Calu3 (cell line): ENCODE measurements around the gene HEPH. TPM values are rescaled to one million over a fixed set of nuclear protein-coding genes. Genes with fewer than 3 reads are reported as not detected.
"Not testable (repeated sequence)": the region's sequence is repeated elsewhere in the genome, so short reads cannot be mapped to it uniquely, and the experiment has no call there.

Source experiments
- BruUV-seq: library from RNA; stranded (reverse); fragments of 400-500 nt; replicated peaks from 2 replicates; lab custom pipeline; 2021; lab: Mats Ljungman, UMichigan
- CTCF ChIA-PET: fragments of 300-600 bp; sonication (Branson Sonifier 250); formaldehyde crosslinking; loops from one replicate; lab custom pipeline; 2022; ENCODE audit warnings: antibody characterized with exemption; lab: Charles Lee
- DNase-seq: peaks from one replicate; pipeline ENCODE4 v3.0.0; 2022
- H3K27ac Mint-ChIP-seq: one replicate; pipeline ENCODE4 v1.8.0; 2022; ENCODE audit warnings: mixed read lengths; ENCODE audit not compliant: unreplicated experiment
- H3K27me3 Mint-ChIP-seq: one replicate; pipeline ENCODE4 v1.8.0; 2022; ENCODE audit warnings: mixed read lengths; ENCODE audit not compliant: unreplicated experiment
- H3K36me3 Mint-ChIP-seq: one replicate; pipeline ENCODE4 v1.8.0; 2022; ENCODE audit warnings: mild to moderate bottlenecking, moderate library complexity, mixed read lengths; ENCODE audit not compliant: insufficient read depth, unreplicated experiment
- H3K4me1 Mint-ChIP-seq: one replicate; pipeline ENCODE4 v1.8.0; 2022; ENCODE audit warnings: mild to moderate bottlenecking, low read depth, mixed read lengths; ENCODE audit not compliant: unreplicated experiment
- H3K4me3 Mint-ChIP-seq: one replicate; pipeline ENCODE4 v1.8.0; 2022; ENCODE audit warnings: mild to moderate bottlenecking, low read depth, moderate library complexity, mixed read lengths; ENCODE audit not compliant: unreplicated experiment
- H3K9me3 Mint-ChIP-seq: one replicate; pipeline ENCODE4 v1.8.0; 2022; ENCODE audit warnings: low read depth, mixed read lengths; ENCODE audit not compliant: unreplicated experiment
- intact Hi-C: fragments of 100-400 bp; cut with micrococcal nuclease; formaldehyde crosslinking; loops from one replicate; pipeline ENCODE4 v1.10.0; 2022; ENCODE audit not compliant: unreplicated experiment
- total RNA-seq: library from RNA; stranded (reverse); gene quantifications from 2 replicates; pipeline ENCODE4 v1.2.3, GENCODE V29; 2022
- TF ChIP-seq, protein P1 (sequence below): fragments of 200-600 bp; IDR thresholded peaks from one replicate; pipeline ENCODE4 v1.8.0; 2022; ENCODE audit warnings: antibody characterized with exemption; ENCODE audit not compliant: unreplicated experiment

The HEPH gene
- total RNA-seq, 1 experiment from 2014 or later: not detected

DNA sequence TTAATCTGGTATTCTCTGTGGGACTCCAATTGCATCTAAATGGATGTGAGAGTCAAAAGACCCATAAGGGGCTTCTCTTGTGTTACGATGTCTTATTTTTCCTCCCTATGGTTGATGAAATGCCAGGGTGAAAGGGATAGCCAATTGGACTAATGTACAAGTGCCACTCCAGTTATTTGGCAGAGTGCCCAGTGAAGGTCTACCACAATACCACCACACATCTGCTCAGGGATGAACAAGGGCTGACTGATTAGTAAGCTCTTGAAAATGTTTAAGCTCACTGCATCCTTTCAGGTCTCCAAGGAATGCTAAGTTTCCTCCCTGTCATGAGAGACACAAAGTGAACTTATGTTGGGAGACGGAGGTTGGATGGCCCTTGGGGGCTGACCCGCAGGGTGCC lies 57.8 kb downstream of the HEPH start:
- TF ChIP-seq, protein P1, sequence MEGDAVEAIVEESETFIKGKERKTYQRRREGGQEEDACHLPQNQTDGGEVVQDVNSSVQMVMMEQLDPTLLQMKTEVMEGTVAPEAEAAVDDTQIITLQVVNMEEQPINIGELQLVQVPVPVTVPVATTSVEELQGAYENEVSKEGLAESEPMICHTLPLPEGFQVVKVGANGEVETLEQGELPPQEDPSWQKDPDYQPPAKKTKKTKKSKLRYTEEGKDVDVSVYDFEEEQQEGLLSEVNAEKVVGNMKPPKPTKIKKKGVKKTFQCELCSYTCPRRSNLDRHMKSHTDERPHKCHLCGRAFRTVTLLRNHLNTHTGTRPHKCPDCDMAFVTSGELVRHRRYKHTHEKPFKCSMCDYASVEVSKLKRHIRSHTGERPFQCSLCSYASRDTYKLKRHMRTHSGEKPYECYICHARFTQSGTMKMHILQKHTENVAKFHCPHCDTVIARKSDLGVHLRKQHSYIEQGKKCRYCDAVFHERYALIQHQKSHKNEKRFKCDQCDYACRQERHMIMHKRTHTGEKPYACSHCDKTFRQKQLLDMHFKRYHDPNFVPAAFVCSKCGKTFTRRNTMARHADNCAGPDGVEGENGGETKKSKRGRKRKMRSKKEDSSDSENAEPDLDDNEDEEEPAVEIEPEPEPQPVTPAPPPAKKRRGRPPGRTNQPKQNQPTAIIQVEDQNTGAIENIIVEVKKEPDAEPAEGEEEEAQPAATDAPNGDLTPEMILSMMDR: no peak
- DNase-seq: no peak
- H3K36me3 Mint-ChIP-seq: no peaks in the 10 kb centered on the region
- CTCF ChIA-PET: no interaction called here
- intact Hi-C loops: no loop called here
- no TSS peak for BruUV-seq
- H3K9me3 Mint-ChIP-seq: peaks cover 13% of the 10 kb centered on the region
- H3K27ac Mint-ChIP-seq: no peak overlapping the region
- no peaks in the 10 kb centered on the region for H3K4me1 Mint-ChIP-seq
- no peak overlapping the region for H3K4me3 Mint-ChIP-seq
- no peaks in the 10 kb centered on the region for H3K27me3 Mint-ChIP-seq

DNA sequence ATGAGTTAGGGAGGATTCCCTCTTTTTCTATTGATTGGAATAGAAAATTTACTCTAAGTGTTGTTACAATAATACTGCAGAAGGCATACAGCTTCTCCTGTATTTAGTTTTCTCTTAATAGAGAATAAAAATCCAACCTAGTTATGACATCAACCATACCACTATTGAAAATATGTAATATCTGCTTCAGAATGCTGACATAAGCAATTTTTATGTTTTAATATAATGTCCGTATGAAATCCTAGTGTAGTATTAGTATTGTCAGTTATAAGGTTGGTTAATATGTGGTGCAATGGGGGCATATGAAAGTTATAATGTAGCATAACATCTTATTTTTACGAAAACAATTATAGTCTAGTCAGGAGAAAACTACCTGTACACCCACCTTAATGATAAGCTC lies 68.2 kb downstream of the HEPH start:
- Mint-ChIP-seq H3K9me3 (peaks cover 5% of the 10 kb centered on the region), H3K36me3 (no peaks in the 10 kb centered on the region), H3K27me3 (no peaks in the 10 kb centered on the region), H3K27ac (no peak overlapping the region), H3K4me1 (no peaks in the 10 kb centered on the region), H3K4me3 (no peak overlapping the region)
- no TSS peak for BruUV-seq
- CTCF ChIA-PET: no interaction called here
- DNase-seq: no peak
- TF ChIP-seq, protein P1: no peak
- intact Hi-C loops: no loop called here

DNA sequence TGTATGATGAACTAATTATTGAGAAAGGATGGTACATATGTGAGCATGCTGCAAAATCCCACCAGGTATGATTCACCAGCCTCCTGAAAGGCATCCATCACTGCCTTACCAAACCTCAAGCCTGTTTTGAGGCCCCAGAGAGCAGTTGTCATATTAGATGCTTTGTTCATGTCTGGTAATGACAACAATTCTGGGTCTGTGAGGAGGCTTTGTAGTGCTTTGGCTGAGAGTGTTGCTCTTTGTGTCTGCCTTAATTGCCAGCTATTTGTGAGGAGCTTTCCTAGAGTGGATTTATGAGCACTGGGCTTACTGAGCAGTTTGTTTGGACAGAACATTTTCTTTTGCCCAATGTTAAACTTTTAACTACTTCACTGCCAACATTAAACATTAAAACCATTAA lies 69.2 kb downstream of the HEPH start:
- H3K9me3 Mint-ChIP-seq: peaks cover 5% of the 10 kb centered on the region
- no peaks in the 10 kb centered on the region for H3K27me3 Mint-ChIP-seq
- no peaks in the 10 kb centered on the region for H3K36me3 Mint-ChIP-seq
- intact Hi-C loops: no loop called here
- no peak for DNase-seq
- H3K4me3 Mint-ChIP-seq: no peak overlapping the region
- H3K27ac Mint-ChIP-seq: no peak overlapping the region
- BruUV-seq: no TSS peak
- H3K4me1 Mint-ChIP-seq: no peaks in the 10 kb centered on the region
- CTCF ChIA-PET: no interaction called here
- TF ChIP-seq, protein P1: no peak

DNA sequence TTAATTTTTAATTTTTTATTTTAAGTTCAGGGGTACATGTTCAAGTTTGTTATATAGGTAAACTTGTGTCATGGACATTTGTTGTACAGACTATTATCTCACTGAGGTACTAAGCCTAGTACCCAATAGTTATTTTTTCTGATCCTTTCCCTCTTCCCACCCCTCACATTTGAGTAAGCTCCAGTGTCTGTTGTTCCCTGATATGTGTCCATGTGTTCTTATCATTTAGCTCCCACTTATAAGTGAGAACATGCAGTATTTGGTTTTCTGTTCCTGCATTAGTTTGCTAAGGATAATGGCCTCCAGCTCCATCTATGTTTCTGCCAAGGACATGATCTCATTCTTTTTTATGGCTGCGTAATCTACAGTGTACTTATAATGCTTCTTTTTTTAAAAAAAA lies 69.9 kb downstream of the HEPH start:
- H3K36me3 Mint-ChIP-seq, H3K9me3 Mint-ChIP-seq, H3K27ac Mint-ChIP-seq, BruUV-seq, H3K4me1 Mint-ChIP-seq, DNase-seq, H3K4me3 Mint-ChIP-seq, CTCF ChIA-PET, intact Hi-C loops, H3K27me3 Mint-ChIP-seq: not testable (repeated sequence)

- no TSS peak for BruUV-seq
- H3K36me3 Mint-ChIP-seq: no peaks in the 10 kb centered on the region
- H3K4me3 Mint-ChIP-seq: no peak overlapping the region
- CTCF ChIA-PET: no interaction called here
- H3K9me3 Mint-ChIP-seq: peaks cover 24% of the 10 kb centered on the region
- TF ChIP-seq, protein P1: no peak
- no peak for DNase-seq
- H3K4me1 Mint-ChIP-seq: no peaks in the 10 kb centered on the region
- no peak overlapping the region for H3K27ac Mint-ChIP-seq
- H3K27me3 Mint-ChIP-seq: no peaks in the 10 kb centered on the region
- intact Hi-C loops: no loop called here
Observed at GRCh38 chrX:66255359-66255967, 91.4 kb downstream of the HEPH start.
